Neural progenitor cell (in vitro differentiated cells): ENCODE measurements around the gene TMC4.

Experiments used
- CTCF ChIP-seq: fragments of 200-600 bp; sonication (generic); IDR thresholded peaks from 2 replicates; pipeline ENCODE4 v1.5.1; 2017; ENCODE audit warnings: antibody characterized with exemption, mild to moderate bottlenecking
- EZH2 ChIP-seq: fragments of 200-600 bp; sonication (generic); IDR thresholded peaks from 2 replicates; pipeline ENCODE4 v1.6.1; 2017; ENCODE audit warnings: antibody characterized with exemption, mild to moderate bottlenecking, moderate library complexity

- TF ChIP-seq CTCF (no peak), EZH2 (no peak)
Measured at GRCh38 chr19:54154603-54155345, 18.2 kb downstream of the TMC4 start.
